ENCODE measurements around the gene PTPRR.

The PTPRR gene

DNA sequence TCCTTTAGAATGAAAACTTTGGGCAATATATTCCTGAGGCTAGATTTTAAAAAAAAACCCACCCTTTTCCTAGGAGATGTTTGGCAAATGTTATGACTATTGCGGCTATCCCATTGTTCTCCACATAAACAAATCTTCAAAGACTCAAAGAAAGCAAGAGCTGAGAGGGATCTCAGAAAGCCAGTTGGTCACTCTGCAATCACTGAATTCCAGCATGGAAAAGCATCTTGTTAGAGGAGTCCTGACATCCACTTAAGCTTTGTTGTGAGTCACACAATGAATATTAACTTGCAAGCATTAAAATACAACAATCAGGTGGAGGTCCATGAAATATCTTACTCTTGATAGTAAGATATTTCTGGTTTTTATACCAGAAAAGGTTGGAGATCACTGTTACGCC, 272.3 kb downstream of the PTPRR start:
- H3K4me1 ChIP-seq (ENCODE audit: control insufficient read depth, insufficient read depth, low read length), result peaks cover 52% of the 10 kb centered on the region
- H3K4me2 ChIP-seq (ENCODE audit: low read length), result peak overlapping the region; percentile 3
- no peak overlapping the region for H3K4me3 ChIP-seq (ENCODE audit: low read length)
- H3K9ac ChIP-seq (ENCODE audit: low read depth, low read length), result peak overlapping the region; percentile 17
- H3K27me3 ChIP-seq (ENCODE audit: control insufficient read depth, insufficient read depth, low read length), result no peaks in the 10 kb centered on the region
- no peaks in the 10 kb centered on the region for H3K36me3 ChIP-seq (ENCODE audit: insufficient read depth, low read length)
- H3K9me3 ChIP-seq (replicated peaks; ENCODE audit: low read length), result no peaks in the 10 kb centered on the region

DNA sequence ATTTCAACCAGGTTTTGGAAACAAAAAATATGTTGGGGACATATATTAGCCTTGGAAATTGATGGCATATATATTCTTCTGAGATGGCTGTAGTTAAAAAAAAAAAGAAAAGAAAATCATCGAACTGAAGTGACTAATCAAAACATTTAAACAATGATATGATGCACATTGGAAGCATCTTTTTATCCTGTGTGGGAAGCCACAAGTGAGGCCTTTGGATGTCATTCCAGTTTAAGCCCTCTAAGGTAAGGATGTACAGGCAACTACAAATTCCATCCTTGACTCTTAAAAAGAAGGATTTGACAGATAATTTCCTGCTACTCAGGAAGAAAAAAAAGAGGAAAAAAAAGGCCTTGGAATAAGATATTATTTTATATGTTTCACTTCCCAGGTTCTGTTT, 273.7 kb downstream of the PTPRR start:
- Histone ChIP-seq H3K36me3 (ENCODE audit: insufficient read depth, low read length) (no peaks in the 10 kb centered on the region), H3K9ac (ENCODE audit: low read depth, low read length) (peak overlapping the region; percentile 71), H3K9me3 (replicated peaks; ENCODE audit: low read length) (no peaks in the 10 kb centered on the region), H3K27me3 (ENCODE audit: control insufficient read depth, insufficient read depth, low read length) (no peaks in the 10 kb centered on the region), H3K4me1 (ENCODE audit: control insufficient read depth, insufficient read depth, low read length) (peaks cover 47% of the 10 kb centered on the region), H3K4me3 (ENCODE audit: low read length) (no peak overlapping the region), H3K4me2 (ENCODE audit: low read length) (peak overlapping the region; percentile 75)

DNA sequence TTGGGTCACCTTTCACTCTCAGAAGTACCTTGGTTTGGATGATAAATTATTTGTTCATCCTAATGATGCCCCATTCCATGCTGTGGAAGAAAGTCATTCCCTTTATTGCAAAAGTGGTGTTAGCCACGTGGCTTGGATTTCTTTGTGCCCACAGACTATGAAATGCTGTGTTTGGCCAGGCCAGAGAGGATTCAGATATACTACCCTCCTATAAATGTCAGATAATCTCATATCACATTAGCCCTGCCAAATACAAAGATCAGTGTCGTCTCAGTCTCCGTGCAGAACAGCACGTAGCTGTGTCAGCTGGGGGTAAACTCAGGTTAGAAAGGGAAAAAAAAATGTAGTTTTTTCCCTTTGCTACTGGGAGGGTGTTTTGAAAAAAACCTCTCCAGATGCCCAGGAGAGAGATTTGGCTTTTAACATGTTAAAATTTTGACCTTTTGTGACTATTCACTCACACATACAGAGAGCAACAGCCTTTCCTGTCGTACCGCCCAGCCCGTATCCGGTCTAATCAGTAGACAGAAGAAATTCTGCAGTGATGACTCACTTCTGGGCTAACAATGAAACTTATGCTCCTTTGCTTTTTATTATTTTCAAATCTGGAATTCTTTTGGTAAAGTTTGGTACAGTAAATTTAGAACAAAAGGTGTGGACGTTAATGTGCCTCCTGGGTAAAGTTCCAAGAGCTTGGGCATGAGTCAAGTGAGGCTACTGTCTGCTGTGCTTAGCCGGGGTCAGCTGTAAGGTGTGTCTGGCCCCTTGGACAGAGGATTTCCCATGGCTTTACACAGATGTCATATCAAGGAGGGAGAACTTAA, 274.8 kb downstream of the PTPRR start:
- Histone ChIP-seq H3K4me1 (ENCODE audit: control insufficient read depth, insufficient read depth, low read length) (peaks cover 47% of the 10 kb centered on the region), H3K27me3 (ENCODE audit: control insufficient read depth, insufficient read depth, low read length) (no peaks in the 10 kb centered on the region), H3K9ac (ENCODE audit: low read depth, low read length) (peak overlapping the region; percentile 71), H3K36me3 (ENCODE audit: insufficient read depth, low read length) (no peaks in the 10 kb centered on the region), H3K4me3 (ENCODE audit: low read length) (peak overlapping the region; percentile 46), H3K4me2 (ENCODE audit: low read length) (peak overlapping the region; percentile 75), H3K9me3 (replicated peaks; ENCODE audit: low read length) (no peaks in the 10 kb centered on the region)

DNA sequence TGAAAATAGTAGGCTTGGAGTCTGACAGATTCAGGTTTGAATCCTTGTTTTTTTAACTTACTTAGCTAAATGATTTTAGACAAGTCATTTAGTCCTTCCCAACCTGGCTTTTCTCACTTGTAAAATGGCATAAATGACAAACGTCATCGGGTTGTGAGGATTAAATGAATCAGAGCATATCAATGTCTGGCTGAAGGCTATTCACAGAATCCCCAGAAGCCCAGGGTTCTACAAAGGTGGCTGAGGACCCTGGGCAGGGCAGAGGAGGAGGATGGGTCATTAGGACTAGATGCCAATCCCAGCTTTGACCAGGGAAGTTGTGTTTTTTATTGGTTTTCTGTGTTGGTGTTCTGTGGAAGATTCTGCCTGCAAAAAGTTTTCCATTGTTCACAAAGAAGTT, 275.7 kb downstream of the PTPRR start:
- Histone ChIP-seq H3K9ac (ENCODE audit: low read depth, low read length) (peak overlapping the region; percentile 71), H3K4me1 (ENCODE audit: control insufficient read depth, insufficient read depth, low read length) (peaks cover 47% of the 10 kb centered on the region), H3K4me3 (ENCODE audit: low read length) (no peak overlapping the region), H3K27me3 (ENCODE audit: control insufficient read depth, insufficient read depth, low read length) (no peaks in the 10 kb centered on the region), H3K4me2 (ENCODE audit: low read length) (peak overlapping the region; percentile 75), H3K36me3 (ENCODE audit: insufficient read depth, low read length) (no peaks in the 10 kb centered on the region), H3K9me3 (replicated peaks; ENCODE audit: low read length) (no peaks in the 10 kb centered on the region)

DNA sequence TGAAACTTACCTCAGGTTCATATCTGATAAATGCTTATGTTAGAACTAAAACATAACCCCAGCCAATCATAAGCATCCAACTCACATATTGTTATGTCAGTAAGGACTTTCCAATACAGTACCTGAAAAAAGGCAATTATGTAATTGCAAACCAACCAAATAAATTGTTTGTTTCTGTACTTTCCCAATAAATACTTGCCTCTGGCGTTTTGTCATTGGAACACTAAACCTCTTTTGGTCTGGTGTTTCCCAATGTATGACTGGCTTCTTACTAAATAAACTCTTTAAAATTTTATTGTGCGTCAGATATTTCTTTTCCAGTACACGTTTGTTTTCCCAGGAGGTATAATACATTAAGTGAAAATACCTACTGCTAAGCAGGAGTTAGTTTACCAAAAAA, 276.6 kb downstream of the PTPRR start:
- Histone ChIP-seq H3K4me3 (ENCODE audit: low read length) (no peak overlapping the region), H3K9ac (ENCODE audit: low read depth, low read length) (no peak overlapping the region), H3K27me3 (ENCODE audit: control insufficient read depth, insufficient read depth, low read length) (no peaks in the 10 kb centered on the region), H3K4me2 (ENCODE audit: low read length) (no peak overlapping the region), H3K4me1 (ENCODE audit: control insufficient read depth, insufficient read depth, low read length) (peaks cover 43% of the 10 kb centered on the region), H3K9me3 (replicated peaks; ENCODE audit: low read length) (no peaks in the 10 kb centered on the region), H3K36me3 (ENCODE audit: insufficient read depth, low read length) (no peaks in the 10 kb centered on the region)

DNA sequence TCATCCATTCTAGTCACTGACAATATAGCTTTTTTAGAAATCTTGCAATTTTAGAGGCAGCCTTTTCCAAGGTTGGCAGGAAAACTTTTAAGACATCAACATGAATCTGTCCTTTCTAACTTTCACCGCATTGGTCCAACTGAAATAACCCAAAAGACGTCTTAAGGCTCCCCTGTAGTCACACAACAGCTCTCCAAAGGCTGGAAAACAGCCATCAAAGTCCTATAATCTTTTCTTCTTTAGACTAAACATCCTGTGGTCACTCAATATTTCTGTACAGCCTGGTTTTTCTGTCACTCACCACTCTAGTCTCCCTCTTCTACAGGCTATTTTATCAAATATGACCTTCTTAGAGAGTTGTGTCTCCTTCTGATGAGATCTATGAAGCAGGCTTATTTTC, 278.8 kb downstream of the PTPRR start:
- no peak overlapping the region for H3K4me2 ChIP-seq (ENCODE audit: low read length)
- H3K9ac ChIP-seq (ENCODE audit: low read depth, low read length), result no peak overlapping the region
- no peaks in the 10 kb centered on the region for H3K27me3 ChIP-seq (ENCODE audit: control insufficient read depth, insufficient read depth, low read length)
- H3K4me3 ChIP-seq (ENCODE audit: low read length), result no peak overlapping the region
- peaks cover 22% of the 10 kb centered on the region for H3K4me1 ChIP-seq (ENCODE audit: control insufficient read depth, insufficient read depth, low read length)
- no peaks in the 10 kb centered on the region for H3K36me3 ChIP-seq (ENCODE audit: insufficient read depth, low read length)
- no peaks in the 10 kb centered on the region for H3K9me3 ChIP-seq (replicated peaks; ENCODE audit: low read length)

- no peak overlapping the region for H3K4me2 ChIP-seq (ENCODE audit: low read length)
- H3K9ac ChIP-seq (ENCODE audit: low read depth, low read length), result no peak overlapping the region
- H3K36me3 ChIP-seq (ENCODE audit: insufficient read depth, low read length), result no peaks in the 10 kb centered on the region
- H3K4me1 ChIP-seq (ENCODE audit: control insufficient read depth, insufficient read depth, low read length), result peaks cover 14% of the 10 kb centered on the region
- H3K9me3 ChIP-seq (replicated peaks; ENCODE audit: low read length), result no peaks in the 10 kb centered on the region
- H3K4me3 ChIP-seq (ENCODE audit: low read length), result no peak overlapping the region
- H3K27me3 ChIP-seq (ENCODE audit: control insufficient read depth, insufficient read depth, low read length), result no peaks in the 10 kb centered on the region
These were observed 279.6 kb downstream of the PTPRR start for GRCh38 chr12:70640901-70641300.

DNA sequence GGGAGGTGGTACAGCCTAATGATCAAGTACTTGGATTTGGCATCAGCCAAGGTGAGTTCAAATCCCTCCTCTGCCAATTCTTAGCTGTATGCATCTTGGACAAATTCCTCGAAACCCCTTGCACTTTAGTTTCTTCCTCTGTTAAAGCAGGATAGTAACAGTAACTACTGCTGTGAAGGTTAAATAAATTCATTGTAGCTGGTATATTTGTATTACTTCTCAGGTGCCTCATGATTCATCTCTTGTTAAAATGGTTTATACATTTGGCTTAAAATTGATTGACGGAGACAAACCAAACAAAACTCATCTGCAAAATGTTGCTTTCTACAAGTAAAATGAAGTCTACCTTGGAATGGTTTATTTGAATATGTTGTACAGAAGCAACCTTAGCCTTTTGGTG, 281.0 kb downstream of the PTPRR start:
- Histone ChIP-seq H3K4me1 (ENCODE audit: control insufficient read depth, insufficient read depth, low read length) (peaks cover 2% of the 10 kb centered on the region), H3K9me3 (replicated peaks; ENCODE audit: low read length) (no peaks in the 10 kb centered on the region), H3K27me3 (ENCODE audit: control insufficient read depth, insufficient read depth, low read length) (no peaks in the 10 kb centered on the region), H3K4me3 (ENCODE audit: low read length) (no peak overlapping the region), H3K4me2 (ENCODE audit: low read length) (no peak overlapping the region), H3K9ac (ENCODE audit: low read depth, low read length) (no peak overlapping the region), H3K36me3 (ENCODE audit: insufficient read depth, low read length) (no peaks in the 10 kb centered on the region)

- Histone ChIP-seq H3K4me3 (ENCODE audit: low read length) (no peak overlapping the region), H3K9ac (ENCODE audit: low read depth, low read length) (no peak overlapping the region), H3K27me3 (ENCODE audit: control insufficient read depth, insufficient read depth, low read length) (no peaks in the 10 kb centered on the region), H3K9me3 (replicated peaks; ENCODE audit: low read length) (no peaks in the 10 kb centered on the region), H3K4me2 (ENCODE audit: low read length) (no peak overlapping the region), H3K36me3 (ENCODE audit: insufficient read depth, low read length) (no peaks in the 10 kb centered on the region), H3K4me1 (ENCODE audit: control insufficient read depth, insufficient read depth, low read length) (no peaks in the 10 kb centered on the region)
These were observed 281.7 kb downstream of the PTPRR start for GRCh38 chr12:70638639-70639360.

GRCh38 chr12:70637303-70638085, 283.0 kb downstream of the PTPRR start, which contains the start of gene PTPRB:
TSS of gene PTPRB (minus strand) at chr12:70637429. CDS start at chr12:70637395, 34 bp downstream.
- Histone ChIP-seq H3K4me3 (ENCODE audit: low read length) (no peak within 1 kb of the TSS), H3K9me3 (replicated peaks; ENCODE audit: low read length) (no peaks in the 10 kb centered on the region), H3K4me2 (ENCODE audit: low read length) (no peak within 1 kb of the TSS), H3K36me3 (ENCODE audit: insufficient read depth, low read length) (no peaks in the 10 kb centered on the region), H3K27me3 (ENCODE audit: control insufficient read depth, insufficient read depth, low read length) (no peaks in the 10 kb centered on the region), H3K9ac (ENCODE audit: low read depth, low read length) (no peak within 1 kb of the TSS), H3K4me1 (ENCODE audit: control insufficient read depth, insufficient read depth, low read length) (no peaks in the 10 kb centered on the region)

- H3K4me3 ChIP-seq (ENCODE audit: low read length), result no peak overlapping the region
- no peaks in the 10 kb centered on the region for H3K27me3 ChIP-seq (ENCODE audit: control insufficient read depth, insufficient read depth, low read length)
- H3K4me2 ChIP-seq (ENCODE audit: low read length), result no peak overlapping the region
- no peaks in the 10 kb centered on the region for H3K4me1 ChIP-seq (ENCODE audit: control insufficient read depth, insufficient read depth, low read length)
- H3K9ac ChIP-seq (ENCODE audit: low read depth, low read length), result no peak overlapping the region
- H3K9me3 ChIP-seq (replicated peaks; ENCODE audit: low read length), result no peaks in the 10 kb centered on the region
- H3K36me3 ChIP-seq (ENCODE audit: insufficient read depth, low read length), result no peaks in the 10 kb centered on the region
These were observed 284.8 kb downstream of the PTPRR start for GRCh38 chr12:70635755-70636154.

Measured in skeletal muscle satellite cell (primary cell).